Fibroblast of upper back skin (primary cell): Measurements from ENCODE around the gene HSPA1A.
"Not testable (repeated sequence)": the region's sequence is repeated elsewhere in the genome, so short reads cannot be mapped to it uniquely, and the experiment has no call there.

ENCODE experiments used
- DNase-seq: peaks from one replicate; pipeline ENCODE4 v3.0.0-alpha.2; 2013

Gene HSPA1A

GRCh38 chr6:31781244-31782125, 33.9 kb upstream of the HSPA1A start:
- DNase-seq: no peak

GRCh38 chr6:31782126-31782855, 33.1 kb upstream of the HSPA1A start:
- no peak for DNase-seq

GRCh38 chr6:31784098-31784925, 31.0 kb upstream of the HSPA1A start:
- no peak for DNase-seq

GRCh38 chr6:31785475-31785874, 29.9 kb upstream of the HSPA1A start:
- no peak for DNase-seq

- DNase-seq: peak; percentile 58
Observed at GRCh38 chr6:31791324-31792089, 23.8 kb upstream of the HSPA1A start.

- no peak for DNase-seq
Observed at GRCh38 chr6:31792090-31792374, 23.3 kb upstream of the HSPA1A start.

GRCh38 chr6:31792761-31793171, 22.6 kb upstream of the HSPA1A start:
- no peak for DNase-seq

GRCh38 chr6:31793927-31794245, 21.5 kb upstream of the HSPA1A start:
- not testable (repeated sequence) for DNase-seq

GRCh38 chr6:31794294-31794865, 21.0 kb upstream of the HSPA1A start:
- DNase-seq: no peak

- DNase-seq: no peak
Observed at GRCh38 chr6:31794866-31795615, 20.3 kb upstream of the HSPA1A start.

GRCh38 chr6:31795616-31796298, 19.6 kb upstream of the HSPA1A start, which contains the start of gene VARS1:
Gene VARS1 (minus strand): TSS chr6:31795752. CDS start chr6:31795217, 535 bp downstream.
- DNase-seq: peak; percentile 88

GRCh38 chr6:31796993-31797385, 18.4 kb upstream of the HSPA1A start:
- no peak for DNase-seq

- DNase-seq: no peak
Observed at GRCh38 chr6:31797588-31797987, 17.8 kb upstream of the HSPA1A start.

- no peak for DNase-seq
Observed at GRCh38 chr6:31799781-31800180, 15.6 kb upstream of the HSPA1A start.

GRCh38 chr6:31801031-31801927, 14.1 kb upstream of the HSPA1A start:
- not testable (repeated sequence) for DNase-seq

- DNase-seq: no peak
Observed at GRCh38 chr6:31805939-31806469, 9.3 kb upstream of the HSPA1A start.

- DNase-seq: peak; percentile 97
Observed at GRCh38 chr6:31806470-31807272, 8.7 kb upstream of the HSPA1A start, which contains the start of gene LSM2. Gene LSM2 (minus strand): TSS chr6:31806966. CDS start chr6:31806757, 209 bp downstream.

- not testable (repeated sequence) for DNase-seq
Observed at GRCh38 chr6:31808599-31808998, 6.7 kb upstream of the HSPA1A start.
